ENCODE data around the gene KCNAB1.

The KCNAB1 gene

GRCh38 chr3:156539051-156539450 lies 418.7 kb downstream of the KCNAB1 start:
- H3K27ac ChIP-seq (ENCODE audit: low read depth, low read length) = no peak overlapping the region

GRCh38 chr3:156539802-156540201 lies 419.4 kb downstream of the KCNAB1 start:
- no peak overlapping the region for H3K4me2 ChIP-seq (ENCODE audit: low read depth, low read length, poor library complexity, severe bottlenecking)
- H2AFZ ChIP-seq (ENCODE audit: low read depth, low read length, severe bottlenecking) = no peak overlapping the region
- H3K4me3 ChIP-seq (ENCODE audit: insufficient read depth, low read length, poor library complexity, severe bottlenecking) = no peak overlapping the region
- no peak overlapping the region for H3K27ac ChIP-seq (ENCODE audit: low read depth, low read length)
- no peaks in the 10 kb centered on the region for H3K9me3 ChIP-seq (ENCODE audit: insufficient read depth, low read length)
- H3K9ac ChIP-seq (ENCODE audit: low read length) = no peak overlapping the region
- H3F3A ChIP-seq (ENCODE audit: insufficient read depth) = no peaks in the 10 kb centered on the region; the same call in 1 of the 2 replicates
- H3K27me3 ChIP-seq (ENCODE audit: low read length) = no peaks in the 10 kb centered on the region
- H4K20me1 ChIP-seq (ENCODE audit: low read depth, low read length) = no peaks in the 10 kb centered on the region
- H3K36me3 ChIP-seq (ENCODE audit: low read length) = peaks cover 15% of the 10 kb centered on the region; the same call in 1 of the 2 replicates
- no peaks in the 10 kb centered on the region for H3K79me2 ChIP-seq (ENCODE audit: insufficient read depth, low read length)
- TF ChIP-seq CTCF (IDR thresholded peaks at IDR 0.05; ENCODE audit: insufficient read depth, low read length, poor library complexity, severe bottlenecking) = no peak
- TF ChIP-seq EZH2phosphoT487 (conservative IDR thresholded peaks at IDR 0.05; ENCODE audit: low read length) = no peak
- no peaks in the 10 kb centered on the region for H3K9me2 ChIP-seq (replicated peaks; ENCODE audit: insufficient read depth, low read length)

More at GRCh38 chr3:156539051-156539450, 418.7 kb downstream of the KCNAB1 start:
- Histone ChIP-seq H3K9ac (ENCODE audit: low read length) (no peak overlapping the region), H3K27me3 (ENCODE audit: low read length) (no peaks in the 10 kb centered on the region), H4K20me1 (ENCODE audit: low read depth, low read length) (no peaks in the 10 kb centered on the region), H2AFZ (ENCODE audit: low read depth, low read length, severe bottlenecking) (no peak overlapping the region), H3K9me2 (replicated peaks; ENCODE audit: insufficient read depth, low read length) (no peaks in the 10 kb centered on the region), H3K79me2 (ENCODE audit: insufficient read depth, low read length) (no peaks in the 10 kb centered on the region), H3K4me2 (ENCODE audit: low read depth, low read length, poor library complexity, severe bottlenecking) (no peak overlapping the region), H3K36me3 (ENCODE audit: low read length) (peaks cover 13% of the 10 kb centered on the region; the same call in 1 of the 2 replicates), H3K9me3 (ENCODE audit: insufficient read depth, low read length) (no peaks in the 10 kb centered on the region), H3F3A (ENCODE audit: insufficient read depth) (no peaks in the 10 kb centered on the region; the same call in 1 of the 2 replicates), H3K4me3 (ENCODE audit: insufficient read depth, low read length, poor library complexity, severe bottlenecking) (no peak overlapping the region)
- TF ChIP-seq CTCF (IDR thresholded peaks at IDR 0.05; ENCODE audit: insufficient read depth, low read length, poor library complexity, severe bottlenecking) (no peak), EZH2phosphoT487 (conservative IDR thresholded peaks at IDR 0.05; ENCODE audit: low read length) (no peak)

- Histone ChIP-seq H3F3A (ENCODE audit: insufficient read depth) (no peaks in the 10 kb centered on the region; the same call in none of the 2 replicates), H3K9ac (ENCODE audit: low read length) (no peak overlapping the region)
These were observed 422.0 kb downstream of the KCNAB1 start for GRCh38 chr3:156542101-156543042.

More at GRCh38 chr3:156542101-156543042, 422.0 kb downstream of the KCNAB1 start:
- Histone ChIP-seq H2AFZ (ENCODE audit: low read depth, low read length, severe bottlenecking) (no peak overlapping the region), H3K4me2 (ENCODE audit: low read depth, low read length, poor library complexity, severe bottlenecking) (no peak overlapping the region), H3K36me3 (ENCODE audit: low read length) (peaks cover 31% of the 10 kb centered on the region), H3K27me3 (ENCODE audit: low read length) (no peaks in the 10 kb centered on the region), H3K79me2 (ENCODE audit: insufficient read depth, low read length) (no peaks in the 10 kb centered on the region; the same call in 1 of the 2 replicates), H3K9me2 (replicated peaks; ENCODE audit: insufficient read depth, low read length) (no peaks in the 10 kb centered on the region), H3K4me3 (ENCODE audit: insufficient read depth, low read length, poor library complexity, severe bottlenecking) (no peak overlapping the region), H3K9me3 (ENCODE audit: insufficient read depth, low read length) (no peaks in the 10 kb centered on the region), H3K27ac (ENCODE audit: low read depth, low read length) (no peak overlapping the region), H4K20me1 (ENCODE audit: low read depth, low read length) (0 out of 2 replicates have a peak, but pooled peaks cover 7% of the 10 kb centered on the region)
- TF ChIP-seq CTCF (IDR thresholded peaks at IDR 0.05; ENCODE audit: insufficient read depth, low read length, poor library complexity, severe bottlenecking) (no peak), EZH2phosphoT487 (conservative IDR thresholded peaks at IDR 0.05; ENCODE audit: low read length) (no peak)
